Measurements from ENCODE around the gene KCNC2.

The KCNC2 gene

GRCh38 chr12:75081305-75081704 is 128.3 kb downstream of the KCNC2 start:
- Histone ChIP-seq H3K4me3 (replicated peaks; ENCODE audit: insufficient read depth, low read length) (no peak overlapping the region), H3K27me3 (ENCODE audit: insufficient read depth, poor library complexity, severe bottlenecking) (no peaks in the 10 kb centered on the region), H3K27ac (replicated peaks) (no peak overlapping the region)
- TF ChIP-seq, protein P1, sequence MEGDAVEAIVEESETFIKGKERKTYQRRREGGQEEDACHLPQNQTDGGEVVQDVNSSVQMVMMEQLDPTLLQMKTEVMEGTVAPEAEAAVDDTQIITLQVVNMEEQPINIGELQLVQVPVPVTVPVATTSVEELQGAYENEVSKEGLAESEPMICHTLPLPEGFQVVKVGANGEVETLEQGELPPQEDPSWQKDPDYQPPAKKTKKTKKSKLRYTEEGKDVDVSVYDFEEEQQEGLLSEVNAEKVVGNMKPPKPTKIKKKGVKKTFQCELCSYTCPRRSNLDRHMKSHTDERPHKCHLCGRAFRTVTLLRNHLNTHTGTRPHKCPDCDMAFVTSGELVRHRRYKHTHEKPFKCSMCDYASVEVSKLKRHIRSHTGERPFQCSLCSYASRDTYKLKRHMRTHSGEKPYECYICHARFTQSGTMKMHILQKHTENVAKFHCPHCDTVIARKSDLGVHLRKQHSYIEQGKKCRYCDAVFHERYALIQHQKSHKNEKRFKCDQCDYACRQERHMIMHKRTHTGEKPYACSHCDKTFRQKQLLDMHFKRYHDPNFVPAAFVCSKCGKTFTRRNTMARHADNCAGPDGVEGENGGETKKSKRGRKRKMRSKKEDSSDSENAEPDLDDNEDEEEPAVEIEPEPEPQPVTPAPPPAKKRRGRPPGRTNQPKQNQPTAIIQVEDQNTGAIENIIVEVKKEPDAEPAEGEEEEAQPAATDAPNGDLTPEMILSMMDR (IDR thresholded peaks at IDR 0.05; ENCODE audit: insufficient read depth, low read length) = no peak
- no peak for DNase-seq (ENCODE audit: low read depth in 1 of 2, low spot score in 1 of 2)

GRCh38 chr12:75080582-75080981 is 129.1 kb downstream of the KCNC2 start:
- Histone ChIP-seq H3K4me3 (replicated peaks; ENCODE audit: insufficient read depth, low read length) (no peak overlapping the region), H3K27ac (replicated peaks) (no peak overlapping the region), H3K27me3 (ENCODE audit: insufficient read depth, poor library complexity, severe bottlenecking) (no peaks in the 10 kb centered on the region)
- TF ChIP-seq POLR2AphosphoS5 (IDR thresholded peaks at IDR 0.05; ENCODE audit: low read depth) (no peak), GABPA (IDR thresholded peaks at IDR 0.05; ENCODE audit: low read depth) (no peak), REST (IDR thresholded peaks at IDR 0.05; ENCODE audit: insufficient replicate concordance, low read depth) (no peak), SPI1 (IDR thresholded peaks at IDR 0.05; ENCODE audit: borderline replicate concordance, low read depth) (no peak)
- TF ChIP-seq, protein P1 (IDR thresholded peaks at IDR 0.05; ENCODE audit: insufficient read depth, low read length) = no peak
- no peak for DNase-seq (ENCODE audit: low read depth in 1 of 2, low spot score in 1 of 2)

DNA sequence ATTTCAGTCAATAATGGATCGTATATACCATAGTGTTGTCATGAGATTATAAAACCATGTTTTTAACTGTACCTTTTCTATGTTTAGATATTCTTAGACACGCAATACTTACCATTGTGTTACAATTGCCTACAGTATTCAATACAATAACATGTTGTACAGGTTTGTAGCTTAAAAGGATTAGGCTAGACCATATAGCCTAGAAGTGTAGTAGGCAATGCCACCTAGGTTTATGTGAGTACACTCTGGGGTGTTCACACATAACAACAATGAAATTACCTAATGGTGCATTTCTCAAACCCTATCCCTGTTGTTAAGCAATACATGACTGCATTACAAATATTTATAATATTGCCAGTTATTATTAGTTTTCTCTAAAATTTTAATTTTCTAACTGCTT is 144.2 kb downstream of the KCNC2 start:
- no peak overlapping the region for H3K4me3 ChIP-seq (replicated peaks; ENCODE audit: insufficient read depth, low read length)
- H3K27me3 ChIP-seq (ENCODE audit: insufficient read depth, poor library complexity, severe bottlenecking) = no peaks in the 10 kb centered on the region
- no peak for DNase-seq (ENCODE audit: low read depth in 1 of 2, low spot score in 1 of 2)
- no peak overlapping the region for H3K27ac ChIP-seq (replicated peaks)
- no peak for TF ChIP-seq GABPA (IDR thresholded peaks at IDR 0.05; ENCODE audit: low read depth)
- TF ChIP-seq, protein P1 (IDR thresholded peaks at IDR 0.05; ENCODE audit: insufficient read depth, low read length) = no peak
- no peak for TF ChIP-seq SPI1 (IDR thresholded peaks at IDR 0.05; ENCODE audit: borderline replicate concordance, low read depth)
- no peak for TF ChIP-seq POLR2AphosphoS5 (IDR thresholded peaks at IDR 0.05; ENCODE audit: low read depth)
- no peak for TF ChIP-seq REST (IDR thresholded peaks at IDR 0.05; ENCODE audit: insufficient replicate concordance, low read depth)

DNA sequence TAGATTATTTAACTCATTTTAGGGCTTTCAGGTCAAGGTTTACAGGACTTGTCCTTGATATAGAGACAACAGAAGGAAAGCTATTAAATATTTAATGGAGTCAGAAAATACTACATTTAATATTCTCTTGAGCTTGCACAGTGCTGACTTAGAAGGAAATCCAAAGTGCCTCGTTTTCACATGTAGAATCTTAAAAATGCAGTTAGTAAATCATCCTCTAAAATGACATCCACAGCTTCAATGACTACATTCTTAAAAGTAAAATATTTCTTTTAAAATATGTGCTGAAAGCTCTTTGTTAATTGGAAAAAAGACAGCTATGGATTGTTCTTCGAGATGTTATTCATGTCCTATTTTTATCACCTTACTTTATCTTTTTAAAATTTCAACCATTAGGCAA is 146.9 kb downstream of the KCNC2 start:
- Histone ChIP-seq H3K4me3 (replicated peaks; ENCODE audit: insufficient read depth, low read length) (no peak overlapping the region), H3K27ac (replicated peaks) (no peak overlapping the region), H3K27me3 (ENCODE audit: insufficient read depth, poor library complexity, severe bottlenecking) (no peaks in the 10 kb centered on the region)
- no peak for DNase-seq (ENCODE audit: low read depth in 1 of 2, low spot score in 1 of 2)
- no peak for TF ChIP-seq REST (IDR thresholded peaks at IDR 0.05; ENCODE audit: insufficient replicate concordance, low read depth)

Measured in HL-60 (cell line).